Nephron (organoid): Measurements from ENCODE around the gene LBHD2.
A peak's percentile ranks its signal among the peaks of the same experiment; 100 is the strongest.

ENCODE experiments used
- H3K27ac Mint-ChIP-seq, 3 experiments: 2 replicates each; pipeline ENCODE4 v1.8.0; 2020; ENCODE audit warnings: mixed read lengths in 3 of 3, mild to moderate bottlenecking in 2 of 3, moderate library complexity in 1 of 3
- H3K27me3 Mint-ChIP-seq: 2 replicates; pipeline ENCODE4 v1.8.0; 2021; ENCODE audit warnings: low read depth, mild to moderate bottlenecking, moderate library complexity, mixed read lengths
- H3K36me3 Mint-ChIP-seq: 2 replicates; pipeline ENCODE4 v1.8.0; 2020; ENCODE audit warnings: low read depth, mixed read lengths
- H3K4me1 Mint-ChIP-seq: 2 replicates; pipeline ENCODE4 v1.8.0; 2020; ENCODE audit warnings: mixed read lengths
- H3K4me3 Mint-ChIP-seq, 3 experiments: 2 replicates each; pipeline ENCODE4 v1.8.0; 2020; ENCODE audit warnings: mild to moderate bottlenecking in 3 of 3, mixed read lengths in 3 of 3, moderate library complexity in 2 of 3
- H3K9me3 Mint-ChIP-seq: 2 replicates; pipeline ENCODE4 v1.8.0; 2020; ENCODE audit warnings: mixed read lengths
- CTCF ChIP-seq, 3 experiments: fragments of 200-600 bp; sonication (generic); IDR thresholded peaks; one replicate each; pipeline ENCODE4 v1.5.0; 2021; ENCODE audit warnings: antibody characterized with exemption in 3 of 3; ENCODE audit not compliant: unreplicated experiment in 3 of 3

Gene LBHD2

GRCh38 chr14:103129301-103130016 lies 45.4 kb downstream of the LBHD2 start:
- peaks cover 9% of the 10 kb centered on the region for H3K36me3 Mint-ChIP-seq
- no peak for TF ChIP-seq CTCF (IDR thresholded peaks at IDR 0.05; ENCODE audit: unreplicated experiment in 3 of 3)
- peak overlapping the region in 2 of 3 experiments; percentile 2 to 45 for H3K27ac Mint-ChIP-seq
- peak overlapping the region in 2 of 3 experiments; percentile 7 to 11 for H3K4me3 Mint-ChIP-seq
- H3K4me1 Mint-ChIP-seq = peaks cover 39% of the 10 kb centered on the region
- H3K9me3 Mint-ChIP-seq = no peaks in the 10 kb centered on the region
- H3K27me3 Mint-ChIP-seq = peaks cover 31% of the 10 kb centered on the region

- peak overlapping the region in 2 of 3 experiments; percentile 10 to 41 for H3K4me3 Mint-ChIP-seq
- peaks cover 39% of the 10 kb centered on the region for H3K4me1 Mint-ChIP-seq
- TF ChIP-seq CTCF (IDR thresholded peaks at IDR 0.05; ENCODE audit: unreplicated experiment in 3 of 3) = no peak
- H3K9me3 Mint-ChIP-seq = no peaks in the 10 kb centered on the region
- H3K27ac Mint-ChIP-seq = peak overlapping the region in 2 of 3 experiments; percentile 40 to 90
- peaks cover 28% of the 10 kb centered on the region for H3K27me3 Mint-ChIP-seq
- H3K36me3 Mint-ChIP-seq = peaks cover 13% of the 10 kb centered on the region
These were observed 46.2 kb downstream of the LBHD2 start for GRCh38 chr14:103130017-103130764.

- Mint-ChIP-seq H3K4me1 (peaks cover 36% of the 10 kb centered on the region), H3K27me3 (peaks cover 21% of the 10 kb centered on the region), H3K36me3 (peaks cover 13% of the 10 kb centered on the region), H3K4me3 (peak overlapping the region; percentile 36 to 59 (median 41)), H3K9me3 (no peaks in the 10 kb centered on the region), H3K27ac (peak overlapping the region; percentile 90 to 93 (median 93))
- TF ChIP-seq CTCF (IDR thresholded peaks at IDR 0.05; ENCODE audit: unreplicated experiment in 3 of 3) = no peak
These were observed 47.0 kb downstream of the LBHD2 start for GRCh38 chr14:103130965-103131364.

GRCh38 chr14:103131580-103131979 lies 47.6 kb downstream of the LBHD2 start:
- Mint-ChIP-seq H3K27me3 (peaks cover 18% of the 10 kb centered on the region), H3K4me1 (peaks cover 31% of the 10 kb centered on the region), H3K4me3 (no peak overlapping the region), H3K27ac (peak overlapping the region; percentile 90 to 93 (median 93)), H3K36me3 (peaks cover 13% of the 10 kb centered on the region), H3K9me3 (no peaks in the 10 kb centered on the region)
- TF ChIP-seq CTCF (IDR thresholded peaks at IDR 0.05; ENCODE audit: unreplicated experiment in 3 of 3) = no peak

- Mint-ChIP-seq H3K27me3 (peaks cover 18% of the 10 kb centered on the region), H3K9me3 (no peaks in the 10 kb centered on the region), H3K4me3 (peak overlapping the region in 1 of 3 experiments; percentile 23), H3K27ac (peak overlapping the region; percentile 37 to 55 (median 45)), H3K36me3 (peaks cover 13% of the 10 kb centered on the region), H3K4me1 (peaks cover 41% of the 10 kb centered on the region)
- TF ChIP-seq CTCF (IDR thresholded peaks at IDR 0.05; ENCODE audit: unreplicated experiment in 3 of 3) = no peak
These were observed 48.6 kb downstream of the LBHD2 start for GRCh38 chr14:103132381-103133209.
